Measurements from ENCODE around the gene OCA2.

Gene OCA2

DNA sequence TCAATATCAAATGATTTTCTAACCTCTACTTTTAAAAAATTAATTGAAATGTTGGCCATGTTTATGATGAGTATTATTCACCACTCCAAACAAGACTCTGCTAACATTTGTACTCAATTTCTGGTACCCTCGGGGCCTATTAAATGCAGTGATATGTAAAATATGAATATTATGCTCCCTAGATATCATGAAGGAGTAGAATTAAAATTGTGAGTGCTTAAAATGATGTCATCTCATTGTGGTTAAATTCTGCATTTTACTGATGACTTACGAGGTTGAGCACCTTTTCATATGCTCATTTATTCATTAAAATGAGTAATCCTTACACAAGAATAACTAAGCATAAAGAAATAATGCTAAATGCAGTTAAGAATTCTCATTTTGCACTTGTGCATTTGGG lies 159.9 kb downstream of the OCA2 start:
- DNase-seq (ENCODE audit: low read depth): no peak

GRCh38 chr15:27937851-27938250 lies 161.3 kb downstream of the OCA2 start:
- no peak for DNase-seq (ENCODE audit: low read depth)

GRCh38 chr15:27936164-27936563 lies 163.0 kb downstream of the OCA2 start:
- DNase-seq (ENCODE audit: low read depth): no peak

- no peak for DNase-seq (ENCODE audit: low read depth)
Measured at GRCh38 chr15:27935328-27935727, 163.8 kb downstream of the OCA2 start.

GRCh38 chr15:27934782-27935181 lies 164.3 kb downstream of the OCA2 start:
- no peak for DNase-seq (ENCODE audit: low read depth)

DNA sequence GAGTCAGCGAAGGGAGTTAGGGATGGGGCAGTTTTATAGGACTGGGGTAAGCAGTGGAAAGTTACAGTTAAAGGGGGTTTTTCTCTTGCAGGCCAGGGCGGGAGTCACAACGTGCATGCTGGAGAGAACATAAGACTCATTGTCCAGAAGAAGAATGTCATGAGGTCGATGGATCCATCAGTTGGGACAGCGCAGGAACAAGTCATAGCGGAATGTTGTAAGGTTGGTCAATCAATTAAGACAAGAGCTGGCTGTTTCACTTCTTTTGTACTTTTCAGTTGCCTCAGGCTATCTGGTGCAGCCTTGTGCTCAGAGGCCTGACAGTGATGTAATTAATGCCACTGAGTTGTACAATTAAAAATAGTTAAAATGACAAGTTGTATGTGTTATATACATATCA lies 165.6 kb downstream of the OCA2 start:
- DNase-seq (ENCODE audit: low read depth): no peak

- no peak for DNase-seq (ENCODE audit: low read depth)
Measured at GRCh38 chr15:27932600-27932999, 166.5 kb downstream of the OCA2 start.

- no peak for DNase-seq (ENCODE audit: low read depth)
Measured at GRCh38 chr15:27928386-27928785, 170.7 kb downstream of the OCA2 start.

DNA sequence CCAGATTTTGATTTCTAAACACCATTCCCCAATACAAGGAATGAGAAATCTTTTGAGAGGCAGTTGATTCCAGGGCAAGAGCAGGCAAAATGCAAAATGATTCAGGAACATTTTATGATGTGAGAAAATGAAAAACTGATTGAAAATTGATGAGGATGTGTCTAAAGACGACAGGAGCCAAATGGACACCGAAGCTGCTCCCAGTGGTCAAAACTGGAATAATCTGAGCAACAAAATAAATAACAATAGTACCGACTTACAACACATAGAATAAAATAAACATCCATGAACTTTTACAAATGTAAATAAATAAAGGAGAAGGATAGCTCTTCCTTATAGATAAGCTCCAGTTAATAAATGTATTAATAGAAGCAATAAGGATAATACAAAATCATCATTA lies 186.8 kb downstream of the OCA2 start:
- DNase-seq (ENCODE audit: low read depth): no peak

DNA sequence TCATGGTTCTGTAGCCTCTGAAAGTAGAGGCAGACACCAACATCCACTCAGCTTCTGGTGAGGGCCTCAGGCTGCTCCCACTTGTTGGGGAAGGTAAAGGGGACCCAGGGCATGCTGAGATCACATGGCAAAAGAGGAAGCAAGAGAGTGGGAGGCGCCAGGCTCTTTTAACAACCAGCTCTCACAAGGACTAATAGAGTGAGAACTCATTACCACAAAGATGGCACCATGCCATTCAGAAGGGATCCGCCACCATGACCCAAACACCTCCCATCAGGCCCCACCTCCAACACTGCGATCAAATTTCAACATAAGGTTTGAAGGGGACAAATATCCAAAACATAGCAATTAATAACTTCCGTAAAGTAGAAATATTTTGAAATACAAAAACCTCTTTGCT lies 192.3 kb downstream of the OCA2 start:
- no peak for DNase-seq (ENCODE audit: low read depth)

DNA sequence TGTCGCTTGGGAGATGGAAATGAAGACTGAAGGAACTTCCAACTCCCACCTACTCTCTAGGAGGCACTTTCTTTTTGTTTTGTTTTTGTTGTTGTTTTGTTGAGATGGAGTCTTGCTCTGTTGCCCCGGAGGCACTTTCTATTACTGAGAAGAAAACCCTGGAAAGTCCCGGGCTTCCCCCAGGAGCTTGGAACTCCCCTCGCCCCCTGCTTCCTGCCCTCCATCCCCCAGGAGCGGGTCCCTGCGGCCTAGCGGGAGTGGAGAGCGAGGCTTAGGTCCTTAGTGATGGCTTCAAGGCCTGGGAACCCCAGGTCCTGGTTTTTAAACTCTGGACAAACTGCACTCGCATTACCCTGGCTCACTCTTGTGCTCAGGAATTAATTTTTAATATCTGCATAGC lies 195.7 kb downstream of the OCA2 start:
- no peak for DNase-seq (ENCODE audit: low read depth)

GRCh38 chr15:27902680-27903385 lies 196.3 kb downstream of the OCA2 start:
- DNase-seq (ENCODE audit: low read depth): no peak

GRCh38 chr15:27899583-27900285 lies 199.4 kb downstream of the OCA2 start:
- no peak for DNase-seq (ENCODE audit: low read depth)

DNA sequence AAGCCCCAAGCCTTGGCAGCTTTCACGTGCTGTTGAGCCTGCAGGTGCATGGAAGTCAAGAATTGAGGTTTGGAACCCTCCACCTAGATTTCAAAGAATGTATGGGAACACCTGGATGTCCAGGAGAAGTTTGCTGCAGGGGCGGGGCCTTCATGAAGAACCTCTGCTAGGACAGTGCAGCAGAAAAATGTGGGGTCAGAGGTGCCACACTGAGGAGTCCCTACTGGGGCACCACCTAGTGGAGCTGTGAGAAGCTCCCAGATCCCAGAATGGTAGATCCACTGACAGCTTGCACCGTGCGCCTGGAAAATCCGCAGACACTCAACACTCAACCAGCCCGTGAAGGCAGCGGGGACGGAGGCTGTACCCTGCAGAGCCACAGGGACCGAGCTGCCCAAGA lies 201.6 kb downstream of the OCA2 start:
- DNase-seq (ENCODE audit: low read depth): no peak

DNA sequence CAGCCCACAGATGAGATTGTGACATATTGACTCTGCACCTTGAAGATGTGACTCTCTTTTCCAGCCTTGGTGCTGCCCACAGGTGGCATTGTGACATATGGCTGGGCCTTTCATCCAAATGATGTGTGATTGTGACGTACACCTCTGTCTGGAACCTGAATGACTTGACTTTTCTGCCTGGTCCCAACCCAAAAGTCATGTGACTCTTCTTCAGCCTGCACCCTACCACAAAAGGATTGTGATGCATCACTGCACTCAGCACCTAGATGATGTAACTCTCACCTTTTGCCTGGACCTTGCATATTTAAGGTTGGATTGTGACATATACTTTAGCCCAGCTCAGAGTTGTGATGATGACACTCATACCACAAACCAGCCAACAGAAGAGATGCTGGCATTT lies 204.5 kb downstream of the OCA2 start:
- DNase-seq (ENCODE audit: low read depth): no peak

- DNase-seq (ENCODE audit: low read depth): no peak
Measured at GRCh38 chr15:27889258-27889657, 209.9 kb downstream of the OCA2 start.

DNA sequence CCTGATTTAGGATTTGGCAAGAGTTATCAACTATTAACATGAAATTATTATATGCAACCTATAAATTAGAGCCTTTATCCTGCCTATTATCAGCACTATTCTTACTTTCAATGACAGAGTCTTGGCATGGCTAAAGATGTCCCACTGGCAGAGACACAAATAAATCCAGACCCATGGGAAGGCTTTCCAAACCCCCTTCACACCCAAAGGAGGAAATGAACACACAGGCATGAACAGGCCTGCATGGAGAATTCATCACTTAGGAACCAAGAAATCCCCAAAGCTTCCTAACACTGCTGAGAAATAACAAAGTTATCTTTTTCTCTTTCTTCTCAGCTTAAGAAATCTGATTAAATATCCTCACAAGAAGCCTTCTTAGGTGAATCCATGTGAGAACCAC lies 213.9 kb downstream of the OCA2 start:
- no peak for DNase-seq (ENCODE audit: low read depth)

DNA sequence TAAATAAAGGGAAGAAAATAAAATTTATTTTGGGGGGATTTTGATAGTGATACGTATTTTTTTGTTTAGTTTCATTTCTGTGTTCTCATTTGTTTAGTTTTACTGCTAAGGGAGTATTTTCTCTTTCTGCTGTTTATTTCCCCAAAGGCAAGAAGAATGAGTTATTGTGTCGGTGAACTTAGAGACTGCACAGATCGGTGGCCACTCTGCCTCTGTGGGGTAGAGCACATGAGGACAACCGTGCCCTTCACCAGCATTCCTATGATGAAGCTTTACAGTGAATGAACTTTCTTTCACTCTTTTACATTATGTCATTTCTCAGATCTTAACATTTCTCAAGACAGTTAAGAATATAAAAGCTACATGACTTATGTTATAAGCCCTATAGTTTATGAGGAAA lies 214.4 kb downstream of the OCA2 start:
- no peak for DNase-seq (ENCODE audit: low read depth)

DNA sequence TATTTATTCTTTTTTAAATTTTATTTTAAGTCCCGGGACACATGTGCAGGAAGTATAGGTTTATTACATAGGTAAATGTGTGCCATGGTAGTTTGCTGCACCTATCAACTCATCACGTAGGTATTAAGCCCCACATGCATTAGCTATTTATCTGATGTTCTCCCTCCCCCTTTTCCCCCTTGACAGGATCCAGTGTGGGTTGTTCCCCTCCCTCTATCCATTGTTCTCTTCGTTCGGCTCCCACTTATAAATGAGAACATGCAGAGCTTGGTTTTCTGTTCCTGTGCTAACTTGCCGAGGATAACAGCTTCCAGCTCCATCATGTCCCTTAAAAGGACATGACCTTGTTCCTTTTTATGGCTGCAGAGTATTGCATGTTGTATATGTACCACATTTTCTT lies 220.3 kb downstream of the OCA2 start:
- DNase-seq (ENCODE audit: low read depth): no peak

DNA sequence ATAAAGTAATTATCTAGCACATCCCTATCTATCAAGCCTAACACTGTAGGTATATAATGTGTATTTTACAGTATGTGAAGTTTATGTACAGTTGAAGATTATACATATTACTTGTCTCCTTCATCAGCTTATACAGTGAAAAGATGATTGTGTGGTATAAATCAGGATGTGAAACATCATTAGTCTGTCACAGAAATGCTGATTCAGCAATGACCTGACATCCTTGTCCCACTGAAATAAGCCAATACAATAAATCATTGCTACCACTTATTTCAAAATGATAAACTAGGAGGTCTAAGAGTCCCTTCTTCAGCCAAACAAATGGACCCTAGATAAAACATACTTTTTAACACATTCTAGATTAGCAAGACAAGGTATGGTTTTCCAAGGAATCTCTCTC lies 225.3 kb downstream of the OCA2 start:
- DNase-seq (ENCODE audit: low read depth): no peak

- DNase-seq (ENCODE audit: low read depth): no peak
Measured at GRCh38 chr15:27873039-27873438, 226.1 kb downstream of the OCA2 start.

DNA sequence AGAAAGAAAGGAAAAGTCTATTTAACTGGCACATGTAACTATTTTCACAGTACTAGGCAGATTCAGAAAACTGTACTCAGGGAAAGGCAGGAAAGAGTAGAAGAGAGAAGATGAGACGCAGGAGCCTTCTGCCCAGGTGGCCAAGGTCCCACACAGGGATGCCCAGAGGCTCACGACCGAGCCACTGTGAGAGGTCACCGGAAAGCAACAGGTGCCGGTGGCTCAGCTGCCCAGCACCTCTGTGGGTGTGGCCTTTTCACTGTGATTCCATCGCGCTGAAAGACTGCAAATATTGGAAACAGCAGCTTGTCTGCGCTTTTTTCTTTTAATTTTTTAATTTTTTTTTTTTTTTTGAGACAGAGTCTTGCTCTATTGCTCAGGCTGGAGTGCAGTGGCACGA lies 226.8 kb downstream of the OCA2 start:
- no peak for DNase-seq (ENCODE audit: low read depth)

GRCh38 chr15:27871902-27872260 lies 227.2 kb downstream of the OCA2 start:
- DNase-seq (ENCODE audit: low read depth): no peak
